Astrocyte of the spinal cord (primary cell): Measurements from ENCODE around the gene SLMAP.

Experiments used
- DNase-seq: peaks from one replicate; pipeline ENCODE4 v3.0.0; 2011; ENCODE audit warnings: low read depth, low spot score
- H3K4me3 ChIP-seq: 2 replicates; pipeline ENCODE4 v1.5.1; 2011; ENCODE audit warnings: low read depth, mild to moderate bottlenecking, low read length, moderate library complexity
- in situ Hi-C: cut with HindIII; loops from 2 replicates; pipeline ENCODE4 v1.10.0; 2017; ENCODE audit warnings: low sequenced_read_pairs
- TF ChIP-seq, protein P1 (sequence below): IDR thresholded peaks from 2 replicates; pipeline ENCODE4 v1.5.1; 2012; ENCODE audit warnings: low read depth, mild to moderate bottlenecking, low read length, inconsistent platforms

Gene SLMAP

DNA sequence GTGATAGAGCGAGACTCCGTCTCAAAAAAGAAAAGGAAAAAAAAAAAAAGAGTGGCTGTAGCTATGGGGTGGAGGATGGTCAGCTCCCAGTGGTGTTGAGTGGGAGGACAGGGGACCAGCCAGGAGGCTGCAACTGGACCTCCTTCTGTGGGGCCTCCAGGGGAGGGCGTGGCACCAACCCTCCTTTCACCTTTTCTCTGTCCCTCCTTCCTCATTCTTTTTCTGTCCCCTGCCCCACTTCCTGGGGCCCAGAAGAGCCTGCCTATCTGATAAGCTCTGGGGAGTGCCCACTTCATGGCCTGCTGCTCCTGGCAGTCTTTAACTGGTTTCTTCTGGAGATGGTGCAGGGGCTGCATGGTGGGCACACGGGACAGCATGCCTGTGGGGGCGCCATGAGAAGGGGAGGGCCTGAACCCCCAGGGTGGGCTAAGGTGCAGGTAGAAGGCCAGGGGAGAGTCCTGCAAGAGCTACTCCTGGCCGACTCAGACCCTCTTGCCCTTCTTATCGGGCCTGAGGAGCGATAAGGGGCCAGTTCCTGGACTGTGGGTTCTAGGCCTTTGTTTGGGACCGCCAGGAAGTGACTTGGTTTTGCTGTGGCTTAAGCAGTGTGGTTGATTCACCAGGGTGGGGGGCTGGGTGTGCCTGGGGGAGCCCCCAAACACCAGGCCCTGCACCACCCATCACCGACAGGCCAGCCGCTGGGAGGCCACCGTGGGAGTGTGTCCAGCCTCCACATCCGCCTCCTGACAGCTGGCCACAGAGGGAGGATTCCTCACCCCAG lies 202.7 kb downstream of the SLMAP start:
- no peak overlapping the region for H3K4me3 ChIP-seq
- TF ChIP-seq, protein P1, sequence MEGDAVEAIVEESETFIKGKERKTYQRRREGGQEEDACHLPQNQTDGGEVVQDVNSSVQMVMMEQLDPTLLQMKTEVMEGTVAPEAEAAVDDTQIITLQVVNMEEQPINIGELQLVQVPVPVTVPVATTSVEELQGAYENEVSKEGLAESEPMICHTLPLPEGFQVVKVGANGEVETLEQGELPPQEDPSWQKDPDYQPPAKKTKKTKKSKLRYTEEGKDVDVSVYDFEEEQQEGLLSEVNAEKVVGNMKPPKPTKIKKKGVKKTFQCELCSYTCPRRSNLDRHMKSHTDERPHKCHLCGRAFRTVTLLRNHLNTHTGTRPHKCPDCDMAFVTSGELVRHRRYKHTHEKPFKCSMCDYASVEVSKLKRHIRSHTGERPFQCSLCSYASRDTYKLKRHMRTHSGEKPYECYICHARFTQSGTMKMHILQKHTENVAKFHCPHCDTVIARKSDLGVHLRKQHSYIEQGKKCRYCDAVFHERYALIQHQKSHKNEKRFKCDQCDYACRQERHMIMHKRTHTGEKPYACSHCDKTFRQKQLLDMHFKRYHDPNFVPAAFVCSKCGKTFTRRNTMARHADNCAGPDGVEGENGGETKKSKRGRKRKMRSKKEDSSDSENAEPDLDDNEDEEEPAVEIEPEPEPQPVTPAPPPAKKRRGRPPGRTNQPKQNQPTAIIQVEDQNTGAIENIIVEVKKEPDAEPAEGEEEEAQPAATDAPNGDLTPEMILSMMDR: no peak
- in situ Hi-C loops: no loop called here
- no peak for DNase-seq

DNA sequence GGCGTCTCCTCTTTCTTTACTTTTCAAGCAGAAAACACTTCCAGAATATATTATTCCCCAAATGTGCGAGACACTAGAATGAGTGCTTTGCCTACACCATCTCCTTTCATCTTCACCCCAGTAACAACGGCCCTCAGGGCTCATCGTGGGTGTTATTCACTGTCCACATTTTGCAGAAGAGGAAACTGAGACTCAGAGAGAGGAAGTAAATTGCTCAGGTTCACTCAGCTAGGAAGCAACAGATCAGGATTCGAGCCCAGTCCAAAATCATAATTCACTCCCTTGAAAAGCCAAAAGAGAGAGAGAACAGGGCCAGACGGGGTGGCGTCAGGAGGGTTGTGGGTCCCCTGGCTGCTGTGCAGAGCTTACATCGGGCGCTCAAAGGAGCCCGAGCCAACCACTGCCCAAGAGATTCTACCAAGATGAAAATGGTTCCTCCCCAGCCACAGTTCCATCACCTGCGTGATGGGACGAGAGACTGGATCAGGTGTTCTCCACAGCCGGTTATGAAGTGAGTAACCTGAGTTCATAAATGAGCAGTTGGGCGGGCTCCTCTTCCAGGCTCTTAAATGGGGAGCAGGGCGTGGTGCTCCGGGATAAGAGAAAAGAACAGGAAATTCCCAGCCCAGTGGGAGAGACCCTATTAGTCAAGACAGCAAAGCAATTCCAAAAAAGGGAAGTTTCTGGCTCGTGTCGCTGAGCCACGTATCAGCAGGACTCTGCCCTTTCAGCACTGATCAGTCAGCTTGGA lies 203.5 kb downstream of the SLMAP start:
- in situ Hi-C loops: no loop called here
- no peak overlapping the region for H3K4me3 ChIP-seq
- peak; percentile 62 for DNase-seq
- TF ChIP-seq, protein P1: no peak

DNA sequence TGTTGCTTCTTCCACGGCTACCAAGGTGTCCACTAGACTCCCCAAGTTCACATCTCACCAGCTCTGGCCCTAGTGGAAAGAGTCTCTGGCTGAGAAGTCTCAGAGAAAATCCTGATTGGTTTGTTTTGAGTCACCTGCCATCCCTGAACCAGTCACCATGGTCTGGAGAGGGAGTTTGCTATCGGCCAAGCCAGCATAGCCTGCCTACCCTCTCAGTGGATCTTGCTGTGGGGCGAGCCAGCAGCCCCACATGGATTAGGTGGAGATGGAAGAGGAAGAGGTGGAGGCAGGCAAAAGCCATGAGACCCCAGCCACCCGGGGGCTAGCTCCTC lies 204.0 kb downstream of the SLMAP start:
- TF ChIP-seq, protein P1: no peak
- no peak for DNase-seq
- no peak overlapping the region for H3K4me3 ChIP-seq
- in situ Hi-C loops: no loop called here

DNA sequence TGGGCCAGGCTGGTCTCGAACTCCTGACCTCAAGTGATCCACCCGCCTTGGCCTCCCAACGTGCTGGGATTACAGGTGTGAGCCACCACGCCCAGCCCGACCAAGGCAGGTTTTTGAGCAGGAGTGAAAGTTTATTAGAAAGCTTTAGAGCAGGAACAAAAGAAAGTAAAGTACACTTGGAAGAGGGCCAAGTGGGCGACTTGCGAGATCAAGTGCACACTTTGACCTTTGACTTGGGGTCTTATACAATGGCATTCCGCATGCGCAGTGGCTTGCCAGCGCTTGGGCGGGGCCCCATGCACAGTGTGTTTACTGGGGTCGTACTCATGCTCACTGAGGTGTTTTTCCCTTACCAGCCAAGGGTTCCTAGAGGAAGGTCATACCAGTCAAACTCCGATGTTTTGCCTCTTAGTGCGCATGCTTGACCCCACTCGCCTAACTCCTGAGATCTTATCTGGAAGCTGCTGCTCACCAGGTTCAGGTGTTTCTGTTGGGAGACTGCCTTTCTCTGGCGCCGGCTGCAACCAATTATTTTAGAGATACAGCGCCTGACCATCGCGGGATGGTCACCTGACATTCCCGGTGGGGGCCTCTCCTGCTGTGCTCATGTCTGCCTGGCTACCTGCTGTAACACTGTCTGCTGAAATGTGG lies 205.2 kb downstream of the SLMAP start:
- DNase-seq: no peak
- H3K4me3 ChIP-seq: no peak overlapping the region
- TF ChIP-seq, protein P1: no peak
- in situ Hi-C loops: no loop called here

DNA sequence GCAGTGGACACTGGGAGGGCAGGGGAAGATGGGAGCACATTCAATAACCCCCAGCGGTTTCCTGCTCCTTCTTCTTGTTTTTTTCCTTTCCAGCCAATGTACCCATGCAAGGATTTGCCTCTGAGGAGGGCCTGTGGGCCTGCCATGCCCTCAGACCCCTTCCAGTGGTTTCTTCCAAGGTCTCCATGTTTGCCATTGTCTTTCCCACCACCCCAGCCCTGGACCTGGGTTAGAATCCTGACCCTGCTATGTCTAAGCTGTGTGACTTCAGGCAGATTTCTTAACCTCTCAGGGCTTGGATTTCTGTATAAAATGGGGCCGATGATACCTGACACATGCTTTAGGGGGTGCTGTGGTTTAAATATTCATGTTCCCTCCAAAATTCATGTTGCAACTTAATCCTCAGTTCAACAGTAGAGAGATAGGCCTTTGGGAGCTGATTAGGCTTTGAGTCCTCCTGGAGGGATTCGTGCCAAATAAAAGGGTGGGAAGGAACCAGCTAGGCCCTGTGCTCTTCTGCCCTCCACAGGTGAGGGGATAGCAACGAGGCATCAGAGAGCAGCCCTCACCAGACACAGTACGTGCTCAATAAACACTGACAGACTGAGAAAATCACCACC lies 205.8 kb downstream of the SLMAP start:
- H3K4me3 ChIP-seq: no peak overlapping the region
- in situ Hi-C loops: no loop called here
- DNase-seq: peak; percentile 52
- TF ChIP-seq, protein P1: peak; percentile 47

DNA sequence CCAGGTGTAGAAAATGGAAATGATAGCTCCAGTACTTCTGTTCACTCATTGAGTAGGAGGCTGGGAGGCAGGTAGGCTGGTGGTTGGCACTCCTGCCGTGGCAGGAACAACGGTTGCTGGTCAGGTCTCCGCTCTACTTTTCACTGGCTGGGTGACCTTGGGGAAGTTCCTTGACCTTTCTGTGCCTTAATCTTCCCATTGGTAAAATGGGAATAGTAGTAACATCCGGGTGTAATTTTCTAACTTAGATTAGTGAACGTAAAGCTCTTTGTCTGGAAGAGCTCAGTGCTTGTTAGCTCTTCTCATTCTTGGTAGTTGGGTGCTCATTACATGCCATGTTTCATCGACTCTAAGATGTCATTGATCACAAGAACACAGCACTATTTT lies 206.3 kb downstream of the SLMAP start:
- in situ Hi-C loops: no loop called here
- H3K4me3 ChIP-seq: no peak overlapping the region

More for the DNA sequence above, 206.3 kb downstream of the SLMAP start:
- DNase-seq: no peak
- TF ChIP-seq, protein P1: no peak
